ENCODE data around the gene LSS.

Gene LSS

GRCh38 chr21:46157396-46157986 lies 71.1 kb downstream of the LSS start:
- peaks cover 16% of the 10 kb centered on the region for H3K27me3 ChIP-seq
- H3K27ac ChIP-seq, result no peak overlapping the region
- TF ChIP-seq CTCF (IDR thresholded peaks at IDR 0.05), result no peak

GRCh38 chr21:46156678-46157077 lies 71.9 kb downstream of the LSS start:
- H3K36me3 ChIP-seq, result no peaks in the 10 kb centered on the region

More at GRCh38 chr21:46157396-46157986, 71.1 kb downstream of the LSS start:
- peaks cover 0 to 4% of the 10 kb centered on the region in 2 experiments for H3K4me1 ChIP-seq (ENCODE audit: control insufficient read depth in 1 of 2, insufficient read depth in 1 of 2, low read depth in 1 of 2, low read length in 1 of 2)
- no peaks in the 10 kb centered on the region for H3K9me3 ChIP-seq
- H3K36me3 ChIP-seq, result no peaks in the 10 kb centered on the region
- no peak overlapping the region for H3K4me3 ChIP-seq (ENCODE audit: low read depth in 1 of 2, low read length in 1 of 2)

GRCh38 chr21:46156378-46156645 lies 72.3 kb downstream of the LSS start:
- Histone ChIP-seq H3K4me3 (ENCODE audit: low read depth in 1 of 2, low read length in 1 of 2) (no peak overlapping the region), H3K27ac (no peak overlapping the region), H3K27me3 (peaks cover 4% of the 10 kb centered on the region), H3K9me3 (no peaks in the 10 kb centered on the region), H3K4me1 (ENCODE audit: control insufficient read depth in 1 of 2, insufficient read depth in 1 of 2, low read depth in 1 of 2, low read length in 1 of 2) (peaks cover 0 to 4% of the 10 kb centered on the region in 2 experiments), H3K36me3 (no peaks in the 10 kb centered on the region)
- TF ChIP-seq CTCF (IDR thresholded peaks at IDR 0.05), result no peak

More at GRCh38 chr21:46156678-46157077, 71.9 kb downstream of the LSS start:
- Histone ChIP-seq H3K4me1 (ENCODE audit: control insufficient read depth in 1 of 2, insufficient read depth in 1 of 2, low read depth in 1 of 2, low read length in 1 of 2) (peaks cover 0 to 4% of the 10 kb centered on the region in 2 experiments), H3K27me3 (peaks cover 8% of the 10 kb centered on the region), H3K9me3 (no peaks in the 10 kb centered on the region), H3K27ac (no peak overlapping the region), H3K4me3 (ENCODE audit: low read depth in 1 of 2, low read length in 1 of 2) (no peak overlapping the region)
- TF ChIP-seq CTCF (IDR thresholded peaks at IDR 0.05), result no peak

- Histone ChIP-seq H3K4me1 (ENCODE audit: control insufficient read depth in 1 of 2, insufficient read depth in 1 of 2, low read depth in 1 of 2, low read length in 1 of 2) (peaks cover 0 to 4% of the 10 kb centered on the region in 2 experiments), H3K4me3 (ENCODE audit: low read depth in 1 of 2, low read length in 1 of 2) (no peak within 1 kb of the TSS), H3K36me3 (no peaks in the 10 kb centered on the region), H3K27me3 (no peaks in the 10 kb centered on the region), H3K9me3 (no peaks in the 10 kb centered on the region), H3K27ac (no peak within 1 kb of the TSS)
- TF ChIP-seq CTCF (IDR thresholded peaks at IDR 0.05), result no peak
Measured at GRCh38 chr21:46155514-46156377, 72.8 kb downstream of the LSS start, which contains the start of gene FTCD. Gene FTCD, minus strand, starts transcription at chr21:46155579. Its CDS starts 56 bp downstream, at chr21:46155523.

GRCh38 chr21:46154955-46155513 lies 73.5 kb downstream of the LSS start:
- H3K27ac ChIP-seq, result no peak overlapping the region
- TF ChIP-seq CTCF (IDR thresholded peaks at IDR 0.05), result no peak
- peaks cover 0 to 4% of the 10 kb centered on the region in 2 experiments for H3K4me1 ChIP-seq (ENCODE audit: control insufficient read depth in 1 of 2, insufficient read depth in 1 of 2, low read depth in 1 of 2, low read length in 1 of 2)
- H3K9me3 ChIP-seq, result no peaks in the 10 kb centered on the region
- no peaks in the 10 kb centered on the region for H3K27me3 ChIP-seq
- no peaks in the 10 kb centered on the region for H3K36me3 ChIP-seq
- H3K4me3 ChIP-seq (ENCODE audit: low read depth in 1 of 2, low read length in 1 of 2), result no peak overlapping the region
